DOHH2 (cell line): ENCODE measurements around the gene SIK3.

Experiments
- EZH2phosphoT487 ChIP-seq: fragments of 200-600 bp; sonication (generic); IDR thresholded peaks from 2 replicates; pipeline ENCODE4 v1.6.1; 2017; ENCODE audit warnings: borderline replicate concordance, mild to moderate bottlenecking, antibody characterized with exemption, low read length, moderate library complexity, mixed read lengths
- TF ChIP-seq, protein P1 (sequence below): fragments of 200-600 bp; sonication (generic); IDR thresholded peaks from one replicate; pipeline ENCODE4 v1.5.1; 2014; ENCODE audit warnings: antibody characterized with exemption, mild to moderate bottlenecking, low read depth, low read length; ENCODE audit not compliant: poor library complexity, severe bottlenecking

GRCh38 chr11:117037279-117037974 is 60.8 kb downstream of the SIK3 start:
- TF ChIP-seq, protein P1, sequence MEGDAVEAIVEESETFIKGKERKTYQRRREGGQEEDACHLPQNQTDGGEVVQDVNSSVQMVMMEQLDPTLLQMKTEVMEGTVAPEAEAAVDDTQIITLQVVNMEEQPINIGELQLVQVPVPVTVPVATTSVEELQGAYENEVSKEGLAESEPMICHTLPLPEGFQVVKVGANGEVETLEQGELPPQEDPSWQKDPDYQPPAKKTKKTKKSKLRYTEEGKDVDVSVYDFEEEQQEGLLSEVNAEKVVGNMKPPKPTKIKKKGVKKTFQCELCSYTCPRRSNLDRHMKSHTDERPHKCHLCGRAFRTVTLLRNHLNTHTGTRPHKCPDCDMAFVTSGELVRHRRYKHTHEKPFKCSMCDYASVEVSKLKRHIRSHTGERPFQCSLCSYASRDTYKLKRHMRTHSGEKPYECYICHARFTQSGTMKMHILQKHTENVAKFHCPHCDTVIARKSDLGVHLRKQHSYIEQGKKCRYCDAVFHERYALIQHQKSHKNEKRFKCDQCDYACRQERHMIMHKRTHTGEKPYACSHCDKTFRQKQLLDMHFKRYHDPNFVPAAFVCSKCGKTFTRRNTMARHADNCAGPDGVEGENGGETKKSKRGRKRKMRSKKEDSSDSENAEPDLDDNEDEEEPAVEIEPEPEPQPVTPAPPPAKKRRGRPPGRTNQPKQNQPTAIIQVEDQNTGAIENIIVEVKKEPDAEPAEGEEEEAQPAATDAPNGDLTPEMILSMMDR: no peak
- no peak for TF ChIP-seq EZH2phosphoT487
